GM12878 (cell line): ENCODE results near the gene CYP26B1. TPM values are rescaled to one million over a fixed set of nuclear protein-coding genes. Genes with fewer than 3 reads are reported as not detected.

Experiments
- ATAC-seq: fragments of 200-7000 bp; cut with Tn5 transposase; 3 replicates; pipeline ENCODE4 v1.9.1; 2020; ENCODE audit warnings: mild to moderate bottlenecking, moderate library complexity
- BruUV-seq: library from RNA; stranded (reverse); fragments of 400-500 nt; replicated peaks from 2 replicates; lab custom pipeline; 2021; lab: Mats Ljungman, UMichigan
- CTCF ChIA-PET: fragments of 300-600 bp; sonication (Branson Sonifier 250); formaldehyde crosslinking; extraction: SDS; loops from one replicate; lab custom pipeline; 2021; ENCODE audit warnings: inconsistent platforms; lab: Yijun Ruan, JAX
- POLR2A ChIA-PET: fragments of 350-600 bp; formaldehyde crosslinking; extraction: SDS; loops from one replicate; lab custom pipeline; 2021; ENCODE audit warnings: inconsistent platforms; lab: Charles Lee
- RAD21 ChIA-PET: fragments of 300-600 bp; sonication (Branson Sonifier 250); formaldehyde crosslinking; loops from one replicate; lab custom pipeline; 2023; ENCODE audit warnings: antibody characterized with exemption; ENCODE audit not compliant: unreplicated experiment; lab: Charles Lee
- SMC1A ChIA-PET: fragments of 300-600 bp; sonication (Branson Sonifier 250); formaldehyde crosslinking; loops from one replicate; lab custom pipeline; 2023; ENCODE audit not compliant: unreplicated experiment, uncharacterized antibody; lab: Charles Lee
- DNase-seq: peaks from one replicate; pipeline ENCODE4 v3.0.0-alpha.2; 2011; ENCODE audit warnings: low read depth, low spot score
- FAIRE-seq: peaks from 3 replicates; lab custom pipeline; 2011; peaks lifted over from hg19 to GRCh38; lab: Jason Lieb, UNC
- H2AFZ ChIP-seq: 2 replicates; pipeline ENCODE4 v1.6.0; 2011; ENCODE audit warnings: low read depth, low read length, control low read depth; ENCODE audit not compliant: control insufficient read depth
- H3K27ac ChIP-seq: 2 replicates; pipeline ENCODE4 v1.5.1; 2011; ENCODE audit warnings: control low read depth; ENCODE audit not compliant: control insufficient read depth, insufficient read depth
- H3K27me3 ChIP-seq, 2 experiments: replicated peaks in 1 of 2; 2 replicates each; pipeline versions ENCODE4 v1.6.0 to v1.6.1; 2011; ENCODE audit warnings: low read length in 1 of 2; ENCODE audit not compliant: control insufficient read depth in 2 of 2, insufficient read depth in 2 of 2
- H3K36me3 ChIP-seq, 2 experiments: 2 replicates each; pipeline ENCODE4 v1.5.1; 2011; ENCODE audit warnings: low read length in 1 of 2; ENCODE audit not compliant: control insufficient read depth in 2 of 2, insufficient read depth in 2 of 2
- H3K4me1 ChIP-seq: 2 replicates; pipeline ENCODE4 v1.6.1; 2011; ENCODE audit warnings: mild to moderate bottlenecking, low read length, moderate library complexity, mixed read lengths; ENCODE audit not compliant: control insufficient read depth, insufficient read depth
- H3K4me2 ChIP-seq: 2 replicates; pipeline ENCODE4 v1.6.0; 2011; ENCODE audit warnings: control low read depth; ENCODE audit not compliant: control insufficient read depth, insufficient read depth
- H3K4me3 ChIP-seq: fragments of 200-600 bp; sonication (generic); 2 replicates; pipeline ENCODE4 v1.5.1; 2016
- H3K79me2 ChIP-seq: 2 replicates; pipeline ENCODE4 v1.6.0; 2011; ENCODE audit warnings: low read length; ENCODE audit not compliant: control insufficient read depth, insufficient read depth
- H3K9ac ChIP-seq: 2 replicates; pipeline ENCODE4 v1.8.0; 2011; ENCODE audit warnings: low read length, control low read depth, mixed read lengths; ENCODE audit not compliant: control insufficient read depth, insufficient read depth
- H3K9me3 ChIP-seq: replicated peaks from 3 replicates; pipeline ENCODE4 v1.5.1; 2011; ENCODE audit warnings: mild to moderate bottlenecking, low read length; ENCODE audit not compliant: control insufficient read depth, insufficient read depth
- H4K20me1 ChIP-seq: 2 replicates; pipeline ENCODE4 v1.6.0; 2011; ENCODE audit not compliant: control insufficient read depth, insufficient read depth
- ASH2L ChIP-seq: fragments of 300-600, 200-600 bp; sonication (generic); IDR thresholded peaks from 2 replicates; pipeline ENCODE4 v1.6.1; 2017; ENCODE audit warnings: low read depth, mild to moderate bottlenecking, borderline replicate concordance
- GATAD2B ChIP-seq: fragments of 450-650 bp; conservative IDR thresholded peaks from 2 replicates; pipeline ENCODE4 v1.6.1; 2017; ENCODE audit warnings: low read depth, mild to moderate bottlenecking, moderate library complexity
- JUNB ChIP-seq: IDR thresholded peaks from 2 replicates; pipeline ENCODE4 v1.6.1; 2016; ENCODE audit warnings: antibody characterized with exemption, mild to moderate bottlenecking
- NRF1 ChIP-seq: conservative IDR thresholded peaks from 2 replicates; pipeline ENCODE4 v1.6.1; 2011; ENCODE audit warnings: mild to moderate bottlenecking, low read depth, low read length, improper control_type of control experiment
- SMAD1 ChIP-seq: fragments of 450-650 bp; IDR thresholded peaks from 2 replicates; pipeline ENCODE4 v1.6.1; 2018; ENCODE audit warnings: mild to moderate bottlenecking, low read depth; ENCODE audit not compliant: partially characterized antibody
- SREBF2 ChIP-seq: IDR thresholded peaks from 2 replicates; pipeline ENCODE4 v1.6.1; 2012; ENCODE audit warnings: mild to moderate bottlenecking, low read length
- ZBTB4 ChIP-seq: fragments of 450-650 bp; formaldehyde crosslinking; IDR thresholded peaks from 2 replicates; pipeline ENCODE4 v1.4.0; 2022; ENCODE audit warnings: mild to moderate bottlenecking, moderate library complexity
- ZNF384 ChIP-seq: IDR thresholded peaks from 2 replicates; pipeline ENCODE4 v1.6.1; 2012; ENCODE audit warnings: low read depth, mild to moderate bottlenecking, low read length, improper control_type of control experiment, borderline replicate concordance
- WGBS: methylation state at CpG from one replicate; pipeline ENCODE4 v1.1.6; 2016; ENCODE audit warnings: low lambda C conversion rate; ENCODE audit not compliant: insufficient replicate concordance, insufficient coverage; ENCODE audit errors: missing lambda C conversion rate; 5-methylcytosine and 5-hydroxymethylcytosine counted together
- in situ Hi-C: fragments of 300-500 bp; cut with MboI; formaldehyde crosslinking; loops from 9 replicates; pipeline ENCODE4 v1.14.3; 2018; ENCODE audit warnings: mixed read lengths
- intact Hi-C: fragments of 100-400 bp; cut with micrococcal nuclease; formaldehyde crosslinking; loops from one replicate; pipeline ENCODE4 v1.14.2; 2022; ENCODE audit not compliant: unreplicated experiment
- polyA plus RNA-seq, 11 experiments: library from polyadenylated mRNA; depleted of rRNA in 4 of 11; unstranded in 6 of 11; stranded (reverse) in 5 of 11; fragments of >200 nt; fragmentation: Nextera tagmentation in 4 of 11; fragmentation: Illumina TruSeq in 1 of 11; extraction: Ambion mirVana in 4 of 11; extraction: Trizol in 1 of 11; gene quantifications; 1 replicate in 1 of 11; 2 replicates in 10 of 11; pipeline versions ENCODE4 v1.2.1 to v1.2.3, GENCODE V29; 2011 to 2016; ENCODE audit warnings: inconsistent platforms in 2 of 11, missing spikeins in 2 of 11, low read depth in 1 of 11
- total RNA-seq, 4 experiments: library from RNA; depleted of rRNA in 3 of 4; stranded (reverse); fragments of >200 nt in 3 of 4; fragmentation: Illumina TruSeq in 1 of 4; extraction: Trizol in 1 of 4; gene quantifications; 2 replicates each; pipeline versions ENCODE4 v1.2.1 to v1.2.3, GENCODE V29; 2013 to 2021
- TF ChIP-seq, protein P1 (sequence below), 3 experiments: IDR thresholded peaks in 2 of 3; conservative IDR thresholded peaks in 1 of 3; 2 replicates each; pipeline ENCODE4 v1.5.1; 2011; ENCODE audit warnings: low read depth in 3 of 3, low read length in 3 of 3, mild to moderate bottlenecking in 3 of 3, control low read depth in 2 of 3, moderate library complexity in 2 of 3, inconsistent platforms in 1 of 3, mixed read lengths in 1 of 3; ENCODE audit not compliant: control insufficient read depth in 2 of 3, insufficient read depth in 1 of 3; ENCODE audit errors: extremely low read depth in 1 of 3

CYP26B1 gene
- total and polyA plus RNA-seq, 10 of the 15 experiments (the other 5 are each of a cell fraction or from before 2014, with no cell fraction given) = not detected

- no peak overlapping the region for H3K27ac ChIP-seq
- ChIA-PET RAD21 (no interaction called here), SMC1A (interaction anchor here (0.9 kb wide), 1 partner anchor 11 kb away, joined by 4 read pairs; no protein-coding TSS in a partner anchor), CTCF (no interaction called here), POLR2A (no interaction called here)
- TF ChIP-seq, protein P1, sequence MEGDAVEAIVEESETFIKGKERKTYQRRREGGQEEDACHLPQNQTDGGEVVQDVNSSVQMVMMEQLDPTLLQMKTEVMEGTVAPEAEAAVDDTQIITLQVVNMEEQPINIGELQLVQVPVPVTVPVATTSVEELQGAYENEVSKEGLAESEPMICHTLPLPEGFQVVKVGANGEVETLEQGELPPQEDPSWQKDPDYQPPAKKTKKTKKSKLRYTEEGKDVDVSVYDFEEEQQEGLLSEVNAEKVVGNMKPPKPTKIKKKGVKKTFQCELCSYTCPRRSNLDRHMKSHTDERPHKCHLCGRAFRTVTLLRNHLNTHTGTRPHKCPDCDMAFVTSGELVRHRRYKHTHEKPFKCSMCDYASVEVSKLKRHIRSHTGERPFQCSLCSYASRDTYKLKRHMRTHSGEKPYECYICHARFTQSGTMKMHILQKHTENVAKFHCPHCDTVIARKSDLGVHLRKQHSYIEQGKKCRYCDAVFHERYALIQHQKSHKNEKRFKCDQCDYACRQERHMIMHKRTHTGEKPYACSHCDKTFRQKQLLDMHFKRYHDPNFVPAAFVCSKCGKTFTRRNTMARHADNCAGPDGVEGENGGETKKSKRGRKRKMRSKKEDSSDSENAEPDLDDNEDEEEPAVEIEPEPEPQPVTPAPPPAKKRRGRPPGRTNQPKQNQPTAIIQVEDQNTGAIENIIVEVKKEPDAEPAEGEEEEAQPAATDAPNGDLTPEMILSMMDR (IDR thresholded peaks at IDR 0.05 in 2 of 3, conservative IDR thresholded peaks at IDR 0.05 in 1 of 3; ENCODE audit: control insufficient read depth in 2 of 3, extremely low read depth in 1 of 3, insufficient read depth in 1 of 3, low read depth in 3 of 3, low read length in 3 of 3) = no peak
- TF ChIP-seq ASH2L = no peak
- no peak for TF ChIP-seq SMAD1
- no peak for TF ChIP-seq ZBTB4 (CRISPR knock-in tag)
- TF ChIP-seq GATAD2B = no peak
- no peak for TF ChIP-seq SREBF2
- no peak for TF ChIP-seq JUNB
- no peak for TF ChIP-seq NRF1
- no peak for TF ChIP-seq ZNF384
- DNase-seq = no peak
- H3K4me2 ChIP-seq = no peak overlapping the region
- H4K20me1 ChIP-seq = no peaks in the 10 kb centered on the region
- no peaks in the 10 kb centered on the region for H3K4me1 ChIP-seq
- H3K4me3 ChIP-seq = no peak overlapping the region
- intact Hi-C loops = no loop called here
- FAIRE-seq = no peak
- in situ Hi-C loops = no loop called here
- no peaks in the 10 kb centered on the region; a peak in 1 of 4 replicates for H3K27me3 ChIP-seq
- no peaks in the 10 kb centered on the region for H3K79me2 ChIP-seq
- no peaks in the 10 kb centered on the region for H3K9me3 ChIP-seq
- BruUV-seq = no TSS peak
- no peak overlapping the region for H2AFZ ChIP-seq
- no peak overlapping the region for H3K9ac ChIP-seq
- H3K36me3 ChIP-seq = no peaks in the 10 kb centered on the region
- 47% methylated on average over 11 of the region's 12 CpGs for WGBS
- no peak for ATAC-seq
Observed at GRCh38 chr2:72112981-72113846, 34.4 kb downstream of the CYP26B1 start.
